K562 (cell line): ENCODE measurements around the gene TANC1. TPM values are rescaled to one million over a fixed set of nuclear protein-coding genes. Genes with fewer than 3 reads are reported as not detected.

Experiments
- CBFA2T3 ChIP-seq: fragments of 450-650 bp; IDR thresholded peaks from 2 replicates; pipeline ENCODE4 v1.6.1; 2017
- EHMT2 ChIP-seq: fragments of 450-650 bp; IDR thresholded peaks from 2 replicates; pipeline ENCODE4 v1.6.1; 2018; ENCODE audit warnings: antibody characterized with exemption
- ETV5 ChIP-seq: sonication (generic); formaldehyde crosslinking; IDR thresholded peaks from 2 replicates; pipeline ENCODE4 v1.4.0; 2020; ENCODE audit warnings: low read depth, mild to moderate bottlenecking, missing genetic modification reagents
- FOS ChIP-seq: IDR thresholded peaks from 3 replicates; pipeline ENCODE4 v1.6.1; 2011; ENCODE audit not compliant: insufficient read length; ENCODE audit errors: extremely low read depth
- L3MBTL2 ChIP-seq: fragments of 450-650 bp; IDR thresholded peaks from 2 replicates; pipeline ENCODE4 v1.6.1; 2016; ENCODE audit warnings: mild to moderate bottlenecking, moderate library complexity
- MAZ ChIP-seq, 2 experiments: fragments of 450-650 bp in 1 of 2; sonication (generic) in 1 of 2; formaldehyde crosslinking; IDR thresholded peaks in 1 of 2; conservative IDR thresholded peaks in 1 of 2; 2 replicates each; pipeline versions ENCODE4 v1.4.0 to v1.5.0; 2020; ENCODE audit warnings: mild to moderate bottlenecking in 1 of 2, missing genetic modification reagents in 1 of 2
- MED1 ChIP-seq: sonication (generic); formaldehyde crosslinking; IDR thresholded peaks from 2 replicates; pipeline ENCODE4 v1.8.1; 2023; ENCODE audit warnings: missing genetic modification reagents, borderline replicate concordance
- MEF2D ChIP-seq: conservative IDR thresholded peaks from 2 replicates; pipeline ENCODE4 v1.6.1; 2016; ENCODE audit warnings: low read depth, missing genetic modification characterization, missing compliant biosample characterization
- NFYB ChIP-seq: IDR thresholded peaks from 2 replicates; pipeline ENCODE4 v1.6.1; 2011; ENCODE audit warnings: mild to moderate bottlenecking, moderate library complexity; ENCODE audit not compliant: insufficient read length; ENCODE audit errors: extremely low read depth
- PYGO2 ChIP-seq: fragments of 450-650 bp; IDR thresholded peaks from 2 replicates; pipeline ENCODE4 v1.6.1; 2016; ENCODE audit warnings: mild to moderate bottlenecking, missing genetic modification characterization, moderate library complexity, missing compliant biosample characterization
- RB1 ChIP-seq: fragments of 450-650 bp; IDR thresholded peaks from 2 replicates; pipeline ENCODE4 v1.6.1; 2017; ENCODE audit warnings: low read depth, mild to moderate bottlenecking
- SPI1 ChIP-seq: IDR thresholded peaks from 2 replicates; pipeline ENCODE4 v1.6.1; 2011; ENCODE audit warnings: low read depth, low read length, control low read depth, borderline replicate concordance
- SREBF1 ChIP-seq: fragments of 150-350 bp; IDR thresholded peaks from 2 replicates; pipeline ENCODE4 v1.6.1; 2014; ENCODE audit warnings: antibody characterized with exemption, low read depth, low read length, borderline replicate concordance
- ZKSCAN8 ChIP-seq: fragments of 200-800 bp; sonication (Bioruptor generic); IDR thresholded peaks from 2 replicates; pipeline ENCODE4 v1.6.1; 2016; ENCODE audit warnings: missing genetic modification characterization, missing compliant biosample characterization
- ZNF175 ChIP-seq: fragments of 200-800 bp; sonication (Bioruptor generic); IDR thresholded peaks from 2 replicates; pipeline ENCODE4 v1.6.1; 2016; ENCODE audit warnings: low read depth, mild to moderate bottlenecking, missing genetic modification characterization, missing compliant biosample characterization
- ZNF41 ChIP-seq: fragments of 250-450 bp; sonication (Bioruptor Pico); conservative IDR thresholded peaks from 2 replicates; pipeline ENCODE4 v1.4.0; 2020; ENCODE audit warnings: mild to moderate bottlenecking
- ZNF583 ChIP-seq: fragments of 250-450 bp; sonication (Bioruptor Pico); IDR thresholded peaks from 2 replicates; pipeline ENCODE4 v1.4.0; 2020
- ZNF766 ChIP-seq: fragments of 200-800 bp; sonication (Bioruptor generic); conservative IDR thresholded peaks from 2 replicates; pipeline ENCODE4 v1.6.1; 2016; ENCODE audit warnings: missing genetic modification characterization, missing compliant biosample characterization
- polyA plus RNA-seq, 8 experiments: library from polyadenylated mRNA; depleted of rRNA in 4 of 8; stranded (reverse) in 5 of 8; unstranded in 3 of 8; fragments of >200 nt; fragmentation: Nextera tagmentation in 2 of 8; fragmentation: Illumina TruSeq in 1 of 8; extraction: Ambion mirVana in 2 of 8; extraction: Trizol in 1 of 8; gene quantifications; 2 replicates each; pipeline versions ENCODE4 v1.2.1 to v1.2.3, GENCODE V29; 2011 to 2014; ENCODE audit warnings: inconsistent platforms in 1 of 8, missing spikeins in 1 of 8
- total RNA-seq, 7 experiments: library from RNA; depleted of rRNA in 6 of 7; stranded (reverse); fragments of >200 nt in 6 of 7; fragmentation: Illumina TruSeq in 2 of 7; extraction: Trizol in 2 of 7; gene quantifications; 2 replicates each; pipeline versions ENCODE4 v1.2.1 to v1.2.3, GENCODE V29; 2011 to 2021; ENCODE audit warnings: low replicate concordance in 1 of 7
- TF ChIP-seq, protein P1 (sequence below), 2 experiments: fragments of 200-800 bp in 1 of 2; sonication (Bioruptor generic) in 1 of 2; sonication (generic) in 1 of 2; formaldehyde crosslinking in 1 of 2; IDR thresholded peaks in 1 of 2; conservative IDR thresholded peaks in 1 of 2; 2 replicates each; pipeline versions ENCODE4 v1.5.0 to v1.6.1; 2016 to 2020; ENCODE audit warnings: missing compliant biosample characterization in 1 of 2, missing genetic modification characterization in 1 of 2, missing genetic modification reagents in 1 of 2
- TF ChIP-seq, protein P2 (sequence below): fragments of 450-650 bp; formaldehyde crosslinking; conservative IDR thresholded peaks from 2 replicates; pipeline ENCODE4 v1.4.0; 2022; ENCODE audit warnings: mild to moderate bottlenecking, missing genetic modification characterization
- TF ChIP-seq, protein P3 (sequence below): sonication (generic); formaldehyde crosslinking; IDR thresholded peaks from 2 replicates; pipeline ENCODE4 v1.9.0; 2022; ENCODE audit warnings: mild to moderate bottlenecking, missing genetic modification reagents
- TF ChIP-seq, protein P4 (sequence below), 2 experiments: fragments of 450-650 bp in 1 of 2; sonication (generic) in 1 of 2; formaldehyde crosslinking in 1 of 2; IDR thresholded peaks in 1 of 2; conservative IDR thresholded peaks in 1 of 2; 2 replicates each; pipeline versions ENCODE4 v1.6.1 to v1.8.1; 2016 to 2023; ENCODE audit warnings: mild to moderate bottlenecking in 2 of 2, moderate library complexity in 2 of 2, inconsistent platforms in 1 of 2, missing genetic modification reagents in 1 of 2
- TF ChIP-seq, protein P5 (sequence below), 2 experiments: fragments of 250-450 bp in 1 of 2; fragments of 450-650 bp in 1 of 2; sonication (Bioruptor Pico) in 1 of 2; IDR thresholded peaks; 2 replicates each; pipeline versions ENCODE4 v1.6.1 to v1.8.0; 2016 to 2021; ENCODE audit warnings: mild to moderate bottlenecking in 2 of 2, moderate library complexity in 2 of 2, missing compliant biosample characterization in 1 of 2, missing genetic modification characterization in 1 of 2

TANC1 gene
- total and polyA plus RNA-seq, 9 of the 15 experiments (the other 6 are each of a cell fraction or from before 2014, with no cell fraction given), result under 0.01 to 0.20 (median 0.07) TPM; not detected in 1

DNA sequence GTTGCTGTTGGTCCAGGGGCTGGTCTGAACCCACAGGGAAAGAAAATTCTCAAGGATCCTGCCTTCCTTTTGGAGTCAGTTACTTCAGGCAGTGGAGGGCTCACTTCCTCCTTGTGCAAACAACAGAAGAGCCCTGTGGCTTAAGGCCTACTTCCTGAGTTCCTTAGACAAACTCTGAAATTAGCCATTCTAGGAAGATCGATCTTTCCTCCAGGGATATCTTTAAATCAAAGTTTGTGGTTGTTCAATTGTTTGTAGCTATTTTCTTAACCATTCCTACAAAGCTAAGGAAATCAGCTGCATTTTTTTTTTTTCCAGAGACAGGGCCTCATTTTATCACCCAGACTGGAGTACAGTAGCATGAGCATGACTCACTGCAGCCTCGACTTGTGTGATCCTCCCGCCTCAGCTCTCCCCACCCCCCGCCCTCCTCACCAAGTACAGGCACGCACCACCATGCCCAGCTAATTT lies 156.0 kb downstream of the TANC1 start (continued):
- TF ChIP-seq, protein P1, sequence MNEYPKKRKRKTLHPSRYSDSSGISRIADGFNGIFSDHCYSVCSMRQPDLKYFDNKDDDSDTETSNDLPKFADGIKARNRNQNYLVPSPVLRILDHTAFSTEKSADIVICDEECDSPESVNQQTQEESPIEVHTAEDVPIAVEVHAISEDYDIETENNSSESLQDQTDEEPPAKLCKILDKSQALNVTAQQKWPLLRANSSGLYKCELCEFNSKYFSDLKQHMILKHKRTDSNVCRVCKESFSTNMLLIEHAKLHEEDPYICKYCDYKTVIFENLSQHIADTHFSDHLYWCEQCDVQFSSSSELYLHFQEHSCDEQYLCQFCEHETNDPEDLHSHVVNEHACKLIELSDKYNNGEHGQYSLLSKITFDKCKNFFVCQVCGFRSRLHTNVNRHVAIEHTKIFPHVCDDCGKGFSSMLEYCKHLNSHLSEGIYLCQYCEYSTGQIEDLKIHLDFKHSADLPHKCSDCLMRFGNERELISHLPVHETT (CRISPR knock-in tag; conservative IDR thresholded peaks at IDR 0.05 in 1 of 2, IDR thresholded peaks at IDR 0.05 in 1 of 2), result peak in 1 of 2 experiments; percentile 89; a peak in 2 of 4 replicates
- TF ChIP-seq ZKSCAN8 (CRISPR knock-in tag) (peak; percentile 26; the same call in 1 of the 2 replicates), CBFA2T3 (0 out of 2 replicates have a peak, but pooled peaks have one; percentile 13), L3MBTL2 (peak; percentile 95), MEF2D (tag) (peak; percentile 78), MED1 (CRISPR knock-in tag) (no peak), ZNF766 (CRISPR knock-in tag) (peak; percentile 36; the same call in 1 of the 2 replicates), NFYB (no peak), ZNF175 (CRISPR knock-in tag) (peak; percentile 91), RB1 (no peak), ZNF583 (CRISPR knock-in tag) (no peak), EHMT2 (peak; percentile 52; the same call in 1 of the 2 replicates), SPI1 (peak; percentile 87), PYGO2 (peak; percentile 68; the same call in 1 of the 2 replicates), FOS (peak; percentile 18), SREBF1 (no peak), MAZ (CRISPR knock-in tag; conservative IDR thresholded peaks at IDR 0.05 in 1 of 2, IDR thresholded peaks at IDR 0.05 in 1 of 2) (peak in 1 of 2 experiments; percentile 24; a peak in 1 of 4 replicates), ZNF41 (CRISPR knock-in tag) (0 out of 2 replicates have a peak, but pooled peaks have one; percentile 62), ETV5 (0 out of 2 replicates have a peak, but pooled peaks have one; percentile 18)
- TF ChIP-seq, protein P2, sequence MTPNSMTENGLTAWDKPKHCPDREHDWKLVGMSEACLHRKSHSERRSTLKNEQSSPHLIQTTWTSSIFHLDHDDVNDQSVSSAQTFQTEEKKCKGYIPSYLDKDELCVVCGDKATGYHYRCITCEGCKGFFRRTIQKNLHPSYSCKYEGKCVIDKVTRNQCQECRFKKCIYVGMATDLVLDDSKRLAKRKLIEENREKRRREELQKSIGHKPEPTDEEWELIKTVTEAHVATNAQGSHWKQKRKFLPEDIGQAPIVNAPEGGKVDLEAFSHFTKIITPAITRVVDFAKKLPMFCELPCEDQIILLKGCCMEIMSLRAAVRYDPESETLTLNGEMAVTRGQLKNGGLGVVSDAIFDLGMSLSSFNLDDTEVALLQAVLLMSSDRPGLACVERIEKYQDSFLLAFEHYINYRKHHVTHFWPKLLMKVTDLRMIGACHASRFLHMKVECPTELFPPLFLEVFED (CRISPR knock-in tag), result 0 out of 2 replicates have a peak, but pooled peaks have one; percentile 57
- TF ChIP-seq, protein P3, sequence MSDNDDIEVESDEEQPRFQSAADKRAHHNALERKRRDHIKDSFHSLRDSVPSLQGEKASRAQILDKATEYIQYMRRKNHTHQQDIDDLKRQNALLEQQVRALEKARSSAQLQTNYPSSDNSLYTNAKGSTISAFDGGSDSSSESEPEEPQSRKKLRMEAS (CRISPR knock-in tag), result no peak
- TF ChIP-seq, protein P4, sequence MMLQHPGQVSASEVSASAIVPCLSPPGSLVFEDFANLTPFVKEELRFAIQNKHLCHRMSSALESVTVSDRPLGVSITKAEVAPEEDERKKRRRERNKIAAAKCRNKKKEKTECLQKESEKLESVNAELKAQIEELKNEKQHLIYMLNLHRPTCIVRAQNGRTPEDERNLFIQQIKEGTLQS (IDR thresholded peaks at IDR 0.05), result peak; percentile 86
- TF ChIP-seq, protein P4 (CRISPR knock-in tag; conservative IDR thresholded peaks at IDR 0.05), result no peak; the same call in 1 of the 2 replicates
- TF ChIP-seq, protein P5, sequence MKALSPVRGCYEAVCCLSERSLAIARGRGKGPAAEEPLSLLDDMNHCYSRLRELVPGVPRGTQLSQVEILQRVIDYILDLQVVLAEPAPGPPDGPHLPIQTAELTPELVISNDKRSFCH (CRISPR knock-in tag; IDR thresholded peaks at IDR 0.05), result no peak
- TF ChIP-seq, protein P5 (tag; IDR thresholded peaks at IDR 0.05), result peak; percentile 54; the same call in 1 of the 2 replicates
